ENCODE results near the gene SYT7.

Gene SYT7

GRCh38 chr11:61579676-61580270 lies 1.1 kb downstream of the SYT7 start:
- H3K9me3 ChIP-seq = no peaks in the 10 kb centered on the region
- peaks cover 79% of the 10 kb centered on the region for H3K27me3 ChIP-seq
- no peak overlapping the region for H3K27ac ChIP-seq
- TF ChIP-seq, protein P1, sequence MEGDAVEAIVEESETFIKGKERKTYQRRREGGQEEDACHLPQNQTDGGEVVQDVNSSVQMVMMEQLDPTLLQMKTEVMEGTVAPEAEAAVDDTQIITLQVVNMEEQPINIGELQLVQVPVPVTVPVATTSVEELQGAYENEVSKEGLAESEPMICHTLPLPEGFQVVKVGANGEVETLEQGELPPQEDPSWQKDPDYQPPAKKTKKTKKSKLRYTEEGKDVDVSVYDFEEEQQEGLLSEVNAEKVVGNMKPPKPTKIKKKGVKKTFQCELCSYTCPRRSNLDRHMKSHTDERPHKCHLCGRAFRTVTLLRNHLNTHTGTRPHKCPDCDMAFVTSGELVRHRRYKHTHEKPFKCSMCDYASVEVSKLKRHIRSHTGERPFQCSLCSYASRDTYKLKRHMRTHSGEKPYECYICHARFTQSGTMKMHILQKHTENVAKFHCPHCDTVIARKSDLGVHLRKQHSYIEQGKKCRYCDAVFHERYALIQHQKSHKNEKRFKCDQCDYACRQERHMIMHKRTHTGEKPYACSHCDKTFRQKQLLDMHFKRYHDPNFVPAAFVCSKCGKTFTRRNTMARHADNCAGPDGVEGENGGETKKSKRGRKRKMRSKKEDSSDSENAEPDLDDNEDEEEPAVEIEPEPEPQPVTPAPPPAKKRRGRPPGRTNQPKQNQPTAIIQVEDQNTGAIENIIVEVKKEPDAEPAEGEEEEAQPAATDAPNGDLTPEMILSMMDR (IDR thresholded peaks at IDR 0.05) = no peak
- H3K4me1 ChIP-seq (ENCODE audit: control insufficient read depth in 1 of 2, insufficient read depth in 1 of 2, low read depth in 1 of 2, low read length in 1 of 2) = peaks cover 3 to 12% of the 10 kb centered on the region in 2 experiments
- no peak overlapping the region for H3K4me3 ChIP-seq (ENCODE audit: low read depth in 1 of 2, low read length in 1 of 2)
- H3K36me3 ChIP-seq = no peaks in the 10 kb centered on the region

- Histone ChIP-seq H3K27ac (no peak overlapping the region), H3K4me3 (ENCODE audit: low read depth in 1 of 2, low read length in 1 of 2) (no peak overlapping the region), H3K4me1 (ENCODE audit: control insufficient read depth in 1 of 2, insufficient read depth in 1 of 2, low read depth in 1 of 2, low read length in 1 of 2) (peaks cover 3 to 12% of the 10 kb centered on the region in 2 experiments), H3K27me3 (peaks cover 74% of the 10 kb centered on the region), H3K36me3 (no peaks in the 10 kb centered on the region), H3K9me3 (no peaks in the 10 kb centered on the region)
- TF ChIP-seq, protein P1 (IDR thresholded peaks at IDR 0.05) = no peak
Observed at GRCh38 chr11:61578819-61579675, 1.8 kb downstream of the SYT7 start.

GRCh38 chr11:61577383-61578118 lies 3.3 kb downstream of the SYT7 start:
- Histone ChIP-seq H3K36me3 (no peaks in the 10 kb centered on the region), H3K27ac (no peak overlapping the region), H3K4me1 (ENCODE audit: control insufficient read depth in 1 of 2, insufficient read depth in 1 of 2, low read depth in 1 of 2, low read length in 1 of 2) (peaks cover 3 to 12% of the 10 kb centered on the region in 2 experiments), H3K27me3 (peaks cover 63% of the 10 kb centered on the region), H3K4me3 (ENCODE audit: low read depth in 1 of 2, low read length in 1 of 2) (no peak overlapping the region), H3K9me3 (no peaks in the 10 kb centered on the region)
- TF ChIP-seq, protein P1 (IDR thresholded peaks at IDR 0.05) = no peak

DNA sequence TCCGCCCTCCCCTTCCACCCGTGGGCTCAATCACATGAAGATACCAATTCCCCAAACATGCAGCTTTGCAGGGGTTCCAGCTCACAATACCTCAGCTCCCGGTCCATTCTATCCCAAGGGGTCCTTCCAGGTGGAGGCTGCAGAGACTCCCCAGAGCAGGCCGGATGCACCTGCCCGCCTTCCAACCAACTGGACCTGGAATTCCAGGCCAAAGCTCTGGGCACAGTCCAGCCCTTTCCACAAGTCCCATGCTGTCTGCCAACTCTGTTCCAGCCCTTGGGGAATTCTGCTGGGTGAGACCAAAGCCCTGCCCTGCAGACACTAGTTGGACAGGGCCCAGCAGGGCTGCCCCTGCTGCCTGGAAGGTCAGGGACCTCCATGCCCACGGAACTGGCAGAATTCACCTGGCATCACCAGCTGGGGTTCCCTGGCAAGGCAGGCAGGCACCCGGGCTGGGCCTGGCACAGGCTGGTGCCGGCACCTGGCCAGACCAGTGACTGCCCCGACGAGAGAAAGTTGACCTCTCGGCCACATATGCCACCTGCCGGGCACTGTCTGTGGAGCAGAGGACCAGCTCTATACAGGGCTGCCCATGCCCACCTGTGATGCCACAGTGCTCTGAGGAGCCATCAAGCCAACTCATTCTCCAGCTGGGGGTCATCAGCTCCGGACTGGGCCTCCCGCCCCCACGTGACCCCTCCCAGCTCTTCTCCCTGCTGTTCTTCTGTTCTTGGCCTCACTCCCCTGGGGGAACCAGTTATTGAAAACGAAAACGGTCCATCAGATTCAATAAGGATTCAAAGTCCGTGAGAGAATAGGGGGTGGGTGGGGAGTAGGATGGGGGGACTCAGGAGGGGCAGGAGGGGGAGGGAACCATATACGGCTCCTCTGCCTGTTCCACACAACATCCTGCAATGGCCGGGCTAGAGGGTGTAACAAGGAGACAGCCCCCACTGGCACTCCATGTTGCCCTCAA lies 4.7 kb downstream of the SYT7 start:
- TF ChIP-seq, protein P1 (IDR thresholded peaks at IDR 0.05) = no peak
- Histone ChIP-seq H3K4me3 (ENCODE audit: low read depth in 1 of 2, low read length in 1 of 2) (no peak overlapping the region), H3K36me3 (no peaks in the 10 kb centered on the region), H3K9me3 (no peaks in the 10 kb centered on the region), H3K27me3 (peaks cover 57% of the 10 kb centered on the region), H3K27ac (no peak overlapping the region), H3K4me1 (ENCODE audit: control insufficient read depth in 1 of 2, insufficient read depth in 1 of 2, low read depth in 1 of 2, low read length in 1 of 2) (peaks cover 3 to 6% of the 10 kb centered on the region in 2 experiments)

DNA sequence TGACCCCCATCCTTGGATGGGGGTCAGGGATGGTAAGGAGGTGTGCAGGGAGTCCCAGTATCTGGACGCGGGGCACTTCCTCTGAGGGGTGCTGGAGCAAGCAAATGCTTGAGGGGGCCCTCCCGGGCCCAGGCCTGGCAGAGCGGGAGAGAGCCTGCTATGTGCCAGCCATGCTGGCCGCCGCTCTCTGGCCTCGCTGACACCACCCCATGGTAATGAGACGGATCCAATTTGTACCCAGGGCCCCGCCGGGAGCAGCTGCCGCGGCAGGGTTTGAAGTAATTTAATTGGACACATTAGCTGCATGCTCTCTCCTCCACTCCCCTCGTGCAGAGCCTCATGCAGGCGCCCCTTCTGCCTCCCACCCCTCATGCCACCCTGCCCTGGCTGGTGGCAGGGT lies 6.3 kb downstream of the SYT7 start:
- Histone ChIP-seq H3K9me3 (no peaks in the 10 kb centered on the region), H3K27ac (no peak overlapping the region), H3K27me3 (peaks cover 59% of the 10 kb centered on the region), H3K4me3 (ENCODE audit: low read depth in 1 of 2, low read length in 1 of 2) (no peak overlapping the region), H3K36me3 (no peaks in the 10 kb centered on the region), H3K4me1 (ENCODE audit: control insufficient read depth in 1 of 2, insufficient read depth in 1 of 2, low read depth in 1 of 2, low read length in 1 of 2) (no peaks in the 10 kb centered on the region)
- TF ChIP-seq, protein P1 (IDR thresholded peaks at IDR 0.05) = no peak
